HepG2 (cell line): ENCODE measurements around the gene ST8SIA1. TPM values are rescaled to one million over a fixed set of nuclear protein-coding genes. Genes with fewer than 3 reads are reported as not detected.

Experiments used
- ATAC-seq: fragments of 200-7000 bp; cut with Tn5 transposase; 3 replicates; pipeline ENCODE4 v1.9.1; 2020; ENCODE audit warnings: mild to moderate bottlenecking, moderate library complexity
- BruUV-seq: library from RNA; stranded (reverse); fragments of 400-500 nt; replicated peaks from 2 replicates; lab custom pipeline; 2021; lab: Mats Ljungman, UMichigan
- CTCF ChIA-PET: fragments of 300-600 bp; formaldehyde crosslinking; extraction: SDS; loops from one replicate; lab custom pipeline; 2021; ENCODE audit warnings: low total read pairs, inconsistent platforms, low intra/inter-chr PET ratio; lab: Yijun Ruan, JAX
- POLR2A ChIA-PET: fragments of 350-600 bp; sonication (Branson Sonifier 250); formaldehyde crosslinking; loops from one replicate; lab custom pipeline; 2020; ENCODE audit warnings: antibody characterized with exemption, inconsistent platforms; lab: Yijun Ruan, JAX
- DNase-seq: peaks from one replicate; pipeline ENCODE4 v3.0.0-alpha.2; 2015; ENCODE audit warnings: low spot score
- FAIRE-seq: peaks from 3 replicates; lab custom pipeline; 2011; peaks lifted over from hg19 to GRCh38; lab: Jason Lieb, UNC
- H2AFZ ChIP-seq: one replicate; pipeline ENCODE4 v1.6.1; 2011; ENCODE audit warnings: low read length, inconsistent platforms
- H3K27ac ChIP-seq: fragments of 300-600 bp; 3 replicates; pipeline ENCODE4 v1.8.0; 2011; ENCODE audit warnings: mixed run types, mild to moderate bottlenecking, mixed read lengths, low read length, inconsistent platforms; ENCODE audit not compliant: insufficient read depth; ENCODE audit errors: extremely low read length
- H3K27me3 ChIP-seq, 2 experiments: fragments of 200-600 bp in 1 of 2; 2 replicates in 1 of 2; 3 replicates in 1 of 2; pipeline versions ENCODE4 v1.6.0 to v1.8.0; 2011; ENCODE audit warnings: low read length in 2 of 2, mild to moderate bottlenecking in 2 of 2, moderate library complexity in 2 of 2, inconsistent platforms in 1 of 2; ENCODE audit not compliant: insufficient read depth in 2 of 2, control insufficient read depth in 1 of 2
- H3K36me3 ChIP-seq, 2 experiments: fragments of 200-600 bp in 1 of 2; replicated peaks in 1 of 2; 2 replicates in 1 of 2; 3 replicates in 1 of 2; pipeline versions ENCODE4 v1.5.1 to v1.8.0; 2011; ENCODE audit warnings: low read length in 2 of 2, inconsistent platforms in 1 of 2; ENCODE audit not compliant: insufficient read depth in 2 of 2, control insufficient read depth in 1 of 2
- H3K4me1 ChIP-seq: 2 replicates; pipeline ENCODE4 v1.5.1; 2012; ENCODE audit warnings: low read length, inconsistent platforms; ENCODE audit not compliant: insufficient read depth
- H3K4me2 ChIP-seq: 2 replicates; pipeline ENCODE4 v1.6.0; 2011; ENCODE audit warnings: low read depth, low read length, inconsistent platforms
- H3K4me3 ChIP-seq, 3 experiments: fragments of 200-600 bp in 1 of 3; sonication (generic), shearing (Covaris generic) in 1 of 3; replicated peaks in 1 of 3; 2 replicates each; pipeline ENCODE4 v1.5.1; 2011 to 2016; ENCODE audit warnings: low read length in 3 of 3, inconsistent platforms in 2 of 3, low read depth in 2 of 3, mild to moderate bottlenecking in 2 of 3, control low read depth in 1 of 3, mixed read lengths in 1 of 3; ENCODE audit not compliant: insufficient read depth in 1 of 3
- H3K79me2 ChIP-seq: one replicate; pipeline ENCODE4 v1.6.1; 2011; ENCODE audit warnings: low read length, inconsistent platforms; ENCODE audit not compliant: insufficient read depth
- H3K9ac ChIP-seq: 2 replicates; pipeline ENCODE4 v1.6.0; 2011; ENCODE audit warnings: mild to moderate bottlenecking, low read depth, low read length, inconsistent platforms; ENCODE audit not compliant: insufficient read depth
- H3K9me3 ChIP-seq: 2 replicates; pipeline ENCODE4 v1.5.1; 2012; ENCODE audit warnings: mild to moderate bottlenecking, low read length
- H4K20me1 ChIP-seq: 2 replicates; pipeline ENCODE4 v1.6.0; 2011; ENCODE audit warnings: inconsistent platforms, mild to moderate bottlenecking, low read length, moderate library complexity; ENCODE audit not compliant: insufficient read depth
- ADNP ChIP-seq: sonication (generic); formaldehyde crosslinking; IDR thresholded peaks from 2 replicates; pipeline ENCODE4 v1.4.0; 2020; ENCODE audit warnings: missing genetic modification reagents
- DDIT3 ChIP-seq: sonication (generic); formaldehyde crosslinking; IDR thresholded peaks from 2 replicates; pipeline ENCODE4 v1.4.0; 2020; ENCODE audit warnings: mild to moderate bottlenecking, missing genetic modification reagents
- LCORL ChIP-seq, 2 experiments: fragments of 450-650 bp in 1 of 2; sonication (generic) in 1 of 2; formaldehyde crosslinking in 1 of 2; IDR thresholded peaks; 2 replicates each; pipeline versions ENCODE4 v1.5.0 to v1.6.1; 2017 to 2020; ENCODE audit warnings: antibody characterized with exemption in 1 of 2, missing genetic modification reagents in 1 of 2
- NR2F2 ChIP-seq: IDR thresholded peaks from 2 replicates; pipeline ENCODE4 v1.6.1; 2012; ENCODE audit warnings: low read depth, inconsistent platforms, borderline replicate concordance
- PAF1 ChIP-seq: IDR thresholded peaks from 2 replicates; pipeline ENCODE4 v1.6.1; 2016; ENCODE audit warnings: missing genetic modification reagents, missing compliant biosample characterization
- PRMT3 ChIP-seq: sonication (generic); formaldehyde crosslinking; IDR thresholded peaks from 2 replicates; pipeline ENCODE4 v1.8.1; 2022; ENCODE audit warnings: low read depth, mild to moderate bottlenecking, moderate library complexity, missing genetic modification reagents, borderline replicate concordance
- SMARCC2 ChIP-seq: fragments of 450-650 bp; IDR thresholded peaks from 2 replicates; pipeline ENCODE4 v1.6.1; 2017; ENCODE audit warnings: antibody characterized with exemption, mild to moderate bottlenecking
- ZBTB34 ChIP-seq: sonication (generic); formaldehyde crosslinking; IDR thresholded peaks from 2 replicates; pipeline ENCODE4 v1.8.0; 2022; ENCODE audit warnings: mild to moderate bottlenecking, missing genetic modification reagents
- ZKSCAN5 ChIP-seq: sonication (generic); formaldehyde crosslinking; IDR thresholded peaks from 2 replicates; pipeline ENCODE4 v1.5.1; 2020; ENCODE audit warnings: mild to moderate bottlenecking, missing genetic modification reagents
- ZNF17 ChIP-seq: sonication (generic); formaldehyde crosslinking; IDR thresholded peaks from 2 replicates; pipeline ENCODE4 v1.5.0; 2020; ENCODE audit warnings: mild to moderate bottlenecking, missing genetic modification reagents
- ZNF329 ChIP-seq: sonication (generic); formaldehyde crosslinking; IDR thresholded peaks from 2 replicates; pipeline ENCODE4 v1.9.0; 2021; ENCODE audit warnings: low read depth, mild to moderate bottlenecking, missing genetic modification reagents
- ZNF510 ChIP-seq: sonication (generic); formaldehyde crosslinking; IDR thresholded peaks from 2 replicates; pipeline ENCODE4 v1.4.0; 2020; ENCODE audit warnings: low read depth, mild to moderate bottlenecking, missing genetic modification reagents
- ZNF597 ChIP-seq: sonication (generic); formaldehyde crosslinking; IDR thresholded peaks from 2 replicates; pipeline ENCODE4 v1.5.0; 2020; ENCODE audit warnings: missing genetic modification reagents
- WGBS: methylation state at CpG from one replicate; pipeline ENCODE4 v1.1.6; 2017; ENCODE audit warnings: low lambda C conversion rate; 5-methylcytosine and 5-hydroxymethylcytosine counted together
- in situ Hi-C: cut with HindIII; loops from 2 replicates; pipeline ENCODE4 v1.10.0; 2017; ENCODE audit warnings: low pct_unique_long_range_greater_than_20kb; ENCODE audit not compliant: extremely low pct_ligation_motif_present
- intact Hi-C: fragments of 100-400 bp; cut with micrococcal nuclease; formaldehyde crosslinking; loops from one replicate; pipeline ENCODE4 v1.10.0; 2022; ENCODE audit not compliant: unreplicated experiment
- polyA plus RNA-seq, 8 experiments: library from polyadenylated mRNA; depleted of rRNA in 3 of 8; stranded (reverse) in 7 of 8; unstranded in 1 of 8; fragments of >200 nt; fragmentation: Illumina TruSeq in 4 of 8; extraction: Trizol in 4 of 8; gene quantifications; 2 replicates each; pipeline versions ENCODE4 v1.2.1 to v1.2.3, GENCODE V29; 2011 to 2016; ENCODE audit warnings: low read depth in 4 of 8, missing spikeins in 1 of 8, mixed read lengths in 1 of 8; ENCODE audit not compliant: insufficient read depth in 1 of 8
- total RNA-seq, 5 experiments: library from RNA; depleted of rRNA; stranded (reverse); fragments of >200 nt; fragmentation: Illumina TruSeq; extraction: Trizol; gene quantifications; 2 replicates each; pipeline ENCODE4 v1.2.3, GENCODE V29; 2016; ENCODE audit warnings: low read depth in 1 of 5
- TF ChIP-seq, protein P1 (sequence below): sonication (generic); formaldehyde crosslinking; IDR thresholded peaks from 2 replicates; pipeline ENCODE4 v1.8.1; 2023; ENCODE audit warnings: mild to moderate bottlenecking, moderate library complexity, missing genetic modification reagents
- TF ChIP-seq, protein P2 (sequence below): sonication (generic); formaldehyde crosslinking; IDR thresholded peaks from 2 replicates; pipeline ENCODE4 v1.8.0; 2023; ENCODE audit warnings: mild to moderate bottlenecking, missing genetic modification reagents

Gene ST8SIA1
- total and polyA plus RNA-seq, 2 of the 13 experiments (the other 11 are each of a cell fraction or from before 2014, with no cell fraction given), result not detected

GRCh38 chr12:22286569-22286968, 47.9 kb downstream of the ST8SIA1 start:
- BruUV-seq, result no TSS peak
- no peak overlapping the region for H3K4me3 ChIP-seq
- H3K4me1 ChIP-seq, result no peaks in the 10 kb centered on the region
- H2AFZ ChIP-seq, result no peak overlapping the region
- POLR2A ChIA-PET, result no interaction called here
- H3K9ac ChIP-seq, result no peak overlapping the region
- H3K9me3 ChIP-seq, result no peaks in the 10 kb centered on the region
- in situ Hi-C loops (no loop called here), intact Hi-C loops (no loop called here)
- no peaks in the 10 kb centered on the region for H4K20me1 ChIP-seq
- FAIRE-seq (no peak), DNase-seq (no peak), ATAC-seq (no peak)
- CTCF ChIA-PET, result no interaction called here
- H3K27me3 ChIP-seq, result no peaks in the 10 kb centered on the region
- TF ChIP-seq NR2F2, result no peak
- TF ChIP-seq, protein P1, sequence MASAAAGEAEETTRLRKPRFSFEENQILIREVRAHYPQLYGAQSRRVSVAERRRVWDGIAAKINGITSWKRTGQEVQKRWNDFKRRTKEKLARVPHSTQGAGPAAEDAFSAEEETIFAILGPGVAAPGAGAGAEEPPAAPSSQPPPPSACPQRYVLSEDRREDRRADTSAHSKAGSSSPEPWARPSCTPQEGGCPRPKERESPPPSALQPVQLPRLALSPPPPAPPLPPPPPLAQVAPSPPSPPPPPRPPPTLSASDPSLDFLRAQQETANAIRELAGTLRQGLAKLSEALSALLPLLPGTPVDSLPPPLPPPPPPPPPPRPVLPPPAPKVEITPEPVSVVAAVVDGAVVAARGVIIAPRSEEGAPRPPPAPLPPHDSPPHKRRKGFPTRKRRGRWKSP (CRISPR knock-in tag), result no peak
- no peak for TF ChIP-seq ZBTB34
- H3K79me2 ChIP-seq, result no peaks in the 10 kb centered on the region
- H3K4me2 ChIP-seq, result no peak overlapping the region
- no peaks in the 10 kb centered on the region for H3K36me3 ChIP-seq
- H3K27ac ChIP-seq, result no peak overlapping the region

GRCh38 chr12:22285846-22286245, 48.7 kb downstream of the ST8SIA1 start:
- H3K9me3 ChIP-seq, result no peaks in the 10 kb centered on the region
- POLR2A ChIA-PET, result no interaction called here
- H2AFZ ChIP-seq, result no peak overlapping the region
- H3K79me2 ChIP-seq, result no peaks in the 10 kb centered on the region
- no peak for DNase-seq
- H4K20me1 ChIP-seq, result no peaks in the 10 kb centered on the region
- 0% methylated on average over 1 of the region's 1 CpG for WGBS
- no TSS peak for BruUV-seq
- no peaks in the 10 kb centered on the region for H3K4me1 ChIP-seq
- in situ Hi-C loops (no loop called here), intact Hi-C loops (no loop called here)
- H3K4me3 ChIP-seq, result no peak overlapping the region
- no peaks in the 10 kb centered on the region for H3K27me3 ChIP-seq
- no peak overlapping the region for H3K9ac ChIP-seq
- CTCF ChIA-PET, result no interaction called here
- no peaks in the 10 kb centered on the region for H3K36me3 ChIP-seq
- no peak overlapping the region for H3K4me2 ChIP-seq
- no peak overlapping the region for H3K27ac ChIP-seq
- ATAC-seq, result no peak
- FAIRE-seq, result no peak
- TF ChIP-seq ZNF329 (CRISPR knock-in tag) (no peak), ADNP (no peak), LCORL (IDR thresholded peaks at IDR 0.05) (no peak), LCORL (CRISPR knock-in tag; IDR thresholded peaks at IDR 0.05) (no peak), PAF1 (CRISPR knock-in tag) (no peak), ZNF597 (CRISPR knock-in tag) (no peak), DDIT3 (CRISPR knock-in tag) (no peak), ZNF510 (CRISPR knock-in tag) (no peak), SMARCC2 (no peak), PRMT3 (CRISPR knock-in tag) (no peak), ZNF17 (CRISPR knock-in tag) (no peak), ZKSCAN5 (CRISPR knock-in tag) (no peak)
- TF ChIP-seq, protein P2, sequence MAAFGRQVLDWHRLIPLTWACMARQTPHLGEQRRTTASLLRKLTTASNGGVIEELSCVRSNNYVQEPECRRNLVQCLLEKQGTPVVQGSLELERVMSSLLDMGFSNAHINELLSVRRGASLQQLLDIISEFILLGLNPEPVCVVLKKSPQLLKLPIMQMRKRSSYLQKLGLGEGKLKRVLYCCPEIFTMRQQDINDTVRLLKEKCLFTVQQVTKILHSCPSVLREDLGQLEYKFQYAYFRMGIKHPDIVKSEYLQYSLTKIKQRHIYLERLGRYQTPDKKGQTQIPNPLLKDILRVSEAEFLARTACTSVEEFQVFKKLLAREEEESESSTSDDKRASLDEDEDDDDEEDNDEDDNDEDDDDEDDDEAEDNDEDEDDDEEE (CRISPR knock-in tag), result no peak
